GM15510 (cell line): ENCODE results near the gene DNHD1.

Experiments used
- POLR2A ChIP-seq: IDR thresholded peaks from 3 replicates; pipeline ENCODE4 v1.6.1; 2011; ENCODE audit warnings: borderline replicate concordance; ENCODE audit not compliant: insufficient read length; ENCODE audit errors: extremely low read depth

DNHD1 gene, protein sequence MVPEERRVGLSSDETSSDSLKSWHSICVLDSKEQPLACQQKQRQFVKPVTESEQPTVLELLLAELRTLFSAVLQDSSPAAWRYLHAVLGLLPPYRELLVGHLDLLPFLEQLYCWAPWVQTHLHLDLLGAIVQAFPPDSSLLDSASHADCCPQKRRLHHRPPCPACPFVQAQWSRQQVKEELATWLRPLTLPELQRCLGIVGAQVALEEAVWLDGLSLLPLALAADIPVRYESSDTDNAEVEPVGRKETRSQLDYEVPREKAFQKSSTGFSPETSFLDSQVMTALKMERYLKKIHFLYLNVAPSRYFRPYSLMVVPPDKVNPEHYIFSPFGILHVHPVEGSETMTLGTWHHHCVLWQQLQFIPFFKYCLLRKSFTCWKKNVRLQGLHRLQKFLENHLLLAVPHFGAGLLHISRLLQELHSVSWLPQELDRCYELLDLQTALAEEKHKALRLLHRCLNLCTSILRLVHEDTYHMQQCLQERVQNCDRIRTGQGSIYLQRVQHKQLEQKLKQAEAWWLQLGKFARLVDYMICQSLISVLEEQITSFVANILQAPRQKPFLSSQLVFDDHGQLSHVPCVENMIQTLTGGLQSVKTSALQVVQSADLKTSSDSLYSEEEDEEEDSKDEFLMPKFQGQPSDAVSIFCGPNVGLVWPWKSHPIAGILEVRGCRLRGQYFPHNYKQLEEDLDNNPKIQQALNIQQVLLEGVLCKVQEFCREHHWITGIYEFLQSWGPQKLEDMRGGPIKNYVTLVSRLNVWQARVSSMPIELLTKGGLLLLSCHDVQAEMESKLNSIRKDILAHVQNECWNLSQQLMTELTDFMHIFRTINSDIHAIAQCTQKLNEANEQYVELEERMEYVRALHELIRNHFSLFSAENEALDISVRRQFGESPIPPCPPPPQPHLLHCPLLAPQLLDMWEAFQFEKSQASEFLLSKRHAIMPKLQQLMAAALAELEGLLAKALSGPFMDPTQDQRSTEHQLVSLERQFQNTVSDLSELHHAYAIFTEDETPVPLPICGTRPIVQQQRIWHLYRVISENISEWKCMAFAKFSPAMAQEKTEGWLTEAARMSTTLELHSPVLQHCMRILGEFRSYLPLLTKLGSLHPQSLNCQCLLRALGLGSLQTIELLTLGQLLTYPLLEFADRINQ (N-terminal part only)

DNA sequence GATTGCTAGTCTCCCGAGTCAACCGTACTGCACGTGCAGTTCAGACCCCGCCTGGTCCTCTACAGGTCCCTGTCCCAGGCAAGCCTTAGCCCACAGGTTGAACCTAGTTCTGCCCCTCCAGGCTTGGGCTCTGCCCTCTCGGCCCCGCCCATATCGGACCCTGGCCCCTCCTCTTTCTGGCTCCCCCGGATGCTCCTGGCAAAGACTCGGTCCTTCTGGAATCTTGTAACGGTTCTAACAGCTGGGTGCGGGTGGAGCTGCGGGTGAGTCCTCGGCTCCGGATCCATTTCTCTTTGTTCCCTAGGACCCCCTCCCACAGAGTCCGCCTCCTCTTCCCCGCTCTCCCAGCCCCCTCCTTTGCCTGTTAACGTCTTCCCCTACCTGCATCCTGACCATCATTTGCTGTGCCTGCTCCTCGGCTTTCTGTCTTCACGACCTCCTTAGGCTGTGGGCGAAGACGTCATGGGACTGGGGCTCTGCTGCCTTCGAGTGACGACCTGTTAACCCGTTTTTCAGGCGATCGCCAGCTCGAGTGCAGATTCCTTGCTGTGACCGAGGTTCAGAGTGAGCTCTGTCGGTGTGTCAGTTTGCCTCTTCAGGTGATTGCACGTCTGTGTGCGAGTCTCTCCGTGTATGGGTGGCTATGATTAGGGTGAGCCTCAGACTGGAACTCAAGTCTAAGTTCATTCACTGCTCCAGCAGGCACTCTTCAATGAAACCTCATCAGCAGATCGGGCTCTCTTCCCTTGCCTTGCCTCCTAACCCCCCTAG lies at the start of gene DNHD1:
DNHD1 (plus strand) TSS at position 212 of the 771 bp plus-strand sequence. CDS start 936 bp downstream, outside the sequence.
- no peak for TF ChIP-seq POLR2A

DNA sequence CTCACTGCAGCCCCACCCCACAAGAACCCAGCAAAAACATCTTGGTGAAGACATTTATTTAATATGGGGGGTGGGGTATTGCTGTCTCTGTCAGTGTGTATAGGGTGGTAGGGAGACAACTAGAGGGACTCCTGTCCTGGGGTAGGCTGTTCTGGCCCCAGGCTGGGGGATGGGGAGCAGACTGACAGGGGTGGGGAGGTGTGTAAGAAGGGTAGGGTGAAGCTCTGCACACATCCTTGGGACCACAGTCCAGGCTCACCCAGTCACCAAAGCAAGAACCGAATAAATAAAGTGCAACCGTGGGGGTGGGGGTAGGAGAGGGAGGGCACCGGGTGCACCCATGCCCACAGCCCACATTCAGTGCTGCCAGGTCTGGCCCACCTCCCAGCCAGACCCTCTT lies 48.5 kb upstream of the DNHD1 start:
- no peak for TF ChIP-seq POLR2A

DNA sequence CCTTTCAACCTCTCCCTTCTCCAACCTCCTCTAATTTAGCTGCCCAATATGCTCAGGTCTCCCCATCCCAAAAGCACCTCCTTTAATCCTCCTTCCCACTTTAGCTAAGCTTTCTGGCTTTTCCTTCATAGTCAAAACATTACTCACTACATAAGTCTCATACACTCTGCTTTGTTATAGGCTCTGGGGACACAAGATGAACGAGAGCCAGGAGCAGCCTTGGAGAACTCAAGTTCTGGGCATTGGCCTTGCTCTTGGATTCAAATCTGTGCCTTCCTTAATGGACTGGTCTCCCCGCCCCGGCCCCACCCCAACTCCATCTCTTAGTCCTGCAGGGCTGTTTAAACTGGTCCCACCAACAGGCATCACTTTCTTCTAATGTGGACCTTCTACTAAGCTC lies 44.9 kb upstream of the DNHD1 start:
- no peak for TF ChIP-seq POLR2A

DNA sequence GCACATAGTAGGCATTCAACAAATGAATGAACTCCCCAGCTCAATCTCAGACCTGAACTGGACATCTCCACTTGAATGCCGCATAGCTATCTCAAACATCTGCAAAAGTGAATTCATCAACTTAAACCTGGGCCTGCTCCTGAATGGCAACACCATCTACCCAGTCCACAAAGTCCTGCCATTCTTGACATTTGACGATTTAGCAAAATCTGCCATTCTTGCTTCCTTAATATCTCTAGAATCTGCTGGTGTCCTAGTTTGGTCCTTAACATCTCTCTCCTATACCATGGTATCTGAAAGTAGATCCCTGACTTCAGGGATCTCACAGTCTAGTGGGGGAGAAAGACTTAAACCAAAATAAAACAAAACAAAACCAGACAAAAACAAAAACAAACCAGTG lies 43.9 kb upstream of the DNHD1 start:
- TF ChIP-seq POLR2A: no peak

- no peak for TF ChIP-seq POLR2A
These were observed 42.0 kb upstream of the DNHD1 start for GRCh38 chr11:6455070-6455469.

DNA sequence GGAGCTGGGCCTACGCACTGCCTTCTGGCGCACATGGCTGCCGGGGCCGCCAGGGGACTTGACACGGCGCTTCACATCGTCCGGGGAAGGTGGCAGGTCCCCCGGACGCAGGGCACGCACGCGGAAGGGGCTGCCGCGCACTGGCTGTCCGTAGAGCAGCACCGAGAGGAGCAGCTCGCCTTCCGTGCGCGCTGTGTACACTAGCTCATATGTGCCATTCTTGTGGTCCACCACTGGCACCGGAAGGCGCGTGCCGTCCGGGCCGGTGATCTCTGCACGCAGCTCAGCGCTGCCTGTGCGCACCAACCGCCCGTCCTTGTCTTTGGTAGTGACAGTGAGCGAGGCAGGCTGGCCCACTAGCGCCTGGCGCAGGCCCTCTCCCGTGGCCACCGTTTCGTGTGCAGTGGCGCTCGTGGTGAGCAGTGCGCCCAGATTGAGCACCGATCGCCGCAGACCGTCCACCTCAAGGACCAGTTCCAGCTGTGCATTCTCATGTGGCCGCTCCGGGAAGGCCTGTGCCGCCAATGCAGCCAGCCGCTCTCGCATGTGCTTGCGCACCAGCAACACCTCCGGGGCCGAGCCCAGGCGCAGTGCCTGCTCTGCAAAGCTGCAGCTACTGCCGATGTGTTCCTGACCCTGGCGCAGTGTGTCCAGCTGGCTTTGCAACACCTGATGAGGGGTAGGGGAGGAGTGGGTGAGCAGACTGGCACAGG lies 40.6 kb upstream of the DNHD1 start:
- TF ChIP-seq POLR2A: no peak

DNA sequence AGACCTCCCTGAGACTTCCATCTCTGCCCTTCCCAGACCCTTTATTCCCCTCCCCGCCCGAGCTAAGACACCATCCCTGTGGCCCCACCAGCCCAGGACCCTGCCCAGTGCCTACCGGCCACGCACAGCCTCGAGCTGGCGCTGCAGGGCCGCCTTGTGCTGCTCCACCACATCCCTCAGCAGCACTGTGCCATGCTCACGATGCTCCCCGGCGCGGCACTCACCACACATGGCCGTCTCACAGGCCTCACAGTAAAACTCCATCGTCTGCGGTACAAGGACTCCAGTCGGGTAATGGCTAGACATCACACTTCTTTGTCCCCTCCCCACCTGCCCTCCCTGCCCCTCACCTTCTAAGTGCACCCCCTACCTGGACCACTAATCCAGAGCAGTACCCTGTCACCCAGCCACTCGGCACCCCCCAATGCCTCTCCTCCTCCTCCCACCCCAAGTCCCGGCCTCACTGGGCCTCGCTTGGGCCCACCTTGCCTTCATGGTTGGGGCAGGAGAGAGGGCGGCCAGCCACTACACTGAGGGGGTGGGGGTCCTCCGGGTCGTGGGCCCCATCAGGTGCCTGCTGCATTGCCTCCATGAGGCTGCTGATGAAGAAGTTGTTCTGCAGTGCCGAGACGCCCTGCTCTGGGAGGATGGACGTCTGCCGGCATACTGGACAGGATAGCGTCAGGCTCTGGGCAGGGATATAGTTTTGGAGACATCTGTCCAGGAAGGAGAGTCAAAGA lies 39.3 kb upstream of the DNHD1 start:
- no peak for TF ChIP-seq POLR2A

GRCh38 chr11:6458352-6459098 lies 38.6 kb upstream of the DNHD1 start:
- TF ChIP-seq POLR2A: no peak

DNA sequence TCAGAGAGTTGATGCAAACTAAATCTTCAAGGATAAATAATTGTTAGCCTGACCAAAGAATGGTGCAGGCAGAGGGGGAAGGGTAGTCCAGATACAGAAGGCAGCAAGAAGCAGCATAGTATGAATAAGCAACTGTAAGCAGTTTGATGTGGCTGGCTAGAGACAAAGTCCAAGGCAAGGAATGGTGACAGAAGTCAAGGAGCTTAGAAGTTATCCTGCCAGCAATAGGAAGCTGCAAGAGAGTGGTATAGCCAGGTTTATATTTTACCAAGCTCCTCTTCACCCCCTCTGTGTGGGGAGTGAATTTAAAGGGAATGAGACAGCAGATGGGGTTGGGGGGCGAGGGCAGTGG lies 38.0 kb upstream of the DNHD1 start:
- no peak for TF ChIP-seq POLR2A

DNA sequence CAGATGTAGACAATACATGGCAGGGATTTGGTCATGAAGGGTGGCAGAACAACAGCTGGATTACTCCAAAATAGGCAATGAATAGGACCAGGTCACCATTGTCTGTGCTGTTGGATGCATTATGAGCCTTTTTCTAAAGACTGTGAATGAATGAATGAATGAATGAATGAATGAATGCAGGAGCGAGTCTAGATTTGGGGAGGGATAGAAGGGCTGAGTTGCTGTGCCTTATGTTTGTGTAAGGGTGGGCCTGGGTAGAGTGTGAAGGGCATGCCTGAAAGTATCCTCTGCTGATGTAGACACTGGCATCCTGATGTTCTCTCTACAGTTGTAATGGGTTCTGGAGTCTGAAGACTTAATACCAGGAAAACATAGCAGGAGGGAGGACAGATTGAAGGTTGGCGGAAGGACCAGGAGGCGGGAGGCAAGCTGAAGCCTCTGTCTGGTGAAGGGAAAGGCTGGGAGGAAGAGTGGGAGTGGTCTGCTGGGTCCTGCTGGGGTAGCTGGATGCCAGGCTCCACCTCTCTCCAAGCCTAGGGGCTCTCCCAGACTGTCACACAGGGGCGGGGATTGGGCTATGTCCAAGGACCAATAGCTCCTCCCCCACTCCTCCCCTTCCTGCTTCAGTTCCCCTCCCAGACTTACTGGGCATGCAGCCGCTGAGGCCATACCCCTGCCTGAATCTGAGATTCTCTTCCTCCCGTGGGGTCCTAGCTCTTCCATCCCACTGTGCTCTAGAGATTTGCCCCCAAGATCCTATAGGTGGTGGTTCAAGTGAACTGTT lies 28.2 kb upstream of the DNHD1 start:
- peak; percentile 34 for TF ChIP-seq POLR2A

GRCh38 chr11:6469599-6469998 lies 27.5 kb upstream of the DNHD1 start:
- no peak for TF ChIP-seq POLR2A

DNA sequence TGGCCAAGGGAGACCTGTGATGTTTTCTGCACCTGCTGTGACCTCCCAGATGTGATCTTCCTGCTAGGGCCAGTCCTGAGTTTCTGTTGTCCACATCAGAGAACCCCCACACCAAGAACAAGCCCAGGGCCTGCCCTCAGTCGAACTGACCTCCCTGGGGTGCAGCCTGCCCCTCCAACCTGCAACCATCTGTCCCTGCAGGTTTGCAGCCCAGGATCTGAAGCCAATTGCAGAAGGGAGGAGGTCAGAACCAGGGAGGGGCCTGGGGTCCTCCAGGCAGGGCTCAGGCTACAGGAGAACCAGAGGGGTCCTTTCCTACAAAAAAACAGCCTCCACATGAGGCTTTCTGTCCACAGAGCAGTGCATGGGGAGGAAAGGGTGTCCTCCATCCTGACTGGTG lies 24.1 kb upstream of the DNHD1 start:
- TF ChIP-seq POLR2A: no peak
